Endothelial cell of umbilical vein (primary cell): ENCODE results near the gene TBL3. TPM values are rescaled to one million over a fixed set of nuclear protein-coding genes. Genes with fewer than 3 reads are reported as not detected.

Source experiments
- BruUV-seq: library from RNA; stranded (reverse); fragments of 400-500 nt; replicated peaks from 2 replicates; lab custom pipeline; 2021; lab: Mats Ljungman, UMichigan
- CTCF ChIA-PET: fragments of 300-600, 350-600 bp; sonication (Branson Sonifier 250); formaldehyde crosslinking; loops from one replicate; lab custom pipeline; 2021; ENCODE audit warnings: antibody characterized with exemption, inconsistent platforms; lab: Charles Lee
- POLR2A ChIA-PET: fragments of 300-600, 350-600 bp; sonication (Branson Sonifier 250); formaldehyde crosslinking; loops from one replicate; lab custom pipeline; 2021; ENCODE audit warnings: antibody characterized with exemption, inconsistent platforms; lab: Charles Lee
- DNase-seq: peaks from one replicate; pipeline ENCODE4 v3.0.0-alpha.2; 2011; ENCODE audit warnings: low read depth, low spot score
- FAIRE-seq: peaks from 2 replicates; lab custom pipeline; 2011; peaks lifted over from hg19 to GRCh38; lab: Jason Lieb, UNC
- H2AFZ ChIP-seq: 2 replicates; pipeline ENCODE4 v1.6.0; 2012; ENCODE audit warnings: low read depth, low read length, control low read depth, inconsistent platforms
- H3K27ac ChIP-seq: 2 replicates; pipeline ENCODE4 v1.5.1; 2011; ENCODE audit warnings: low read depth, mild to moderate bottlenecking, control low read depth, low read length, moderate library complexity; ENCODE audit not compliant: insufficient read depth
- H3K27me3 ChIP-seq, 2 experiments: 2 replicates each; pipeline versions ENCODE4 v1.6.0 to v1.6.1; 2011; ENCODE audit warnings: low read length in 2 of 2, mixed read lengths in 1 of 2; ENCODE audit not compliant: control insufficient read depth in 2 of 2, insufficient read depth in 2 of 2
- H3K36me3 ChIP-seq, 2 experiments: 2 replicates in 1 of 2; 3 replicates in 1 of 2; pipeline ENCODE4 v1.5.1; 2011; ENCODE audit warnings: low read length in 2 of 2, mild to moderate bottlenecking in 1 of 2, moderate library complexity in 1 of 2; ENCODE audit not compliant: control insufficient read depth in 2 of 2, insufficient read depth in 2 of 2; ENCODE audit errors: extremely low read depth in 1 of 2
- H3K4me1 ChIP-seq: 3 replicates; pipeline ENCODE4 v1.5.1; 2011; ENCODE audit warnings: mild to moderate bottlenecking, low read length; ENCODE audit not compliant: control insufficient read depth, insufficient read depth; ENCODE audit errors: extremely low read depth
- H3K4me2 ChIP-seq: 2 replicates; pipeline ENCODE4 v1.6.1; 2011; ENCODE audit warnings: low read length, control low read depth, mixed read lengths; ENCODE audit not compliant: insufficient read depth
- H3K4me3 ChIP-seq, 3 experiments: fragments of 200-600 bp in 1 of 3; sonication (generic), shearing (Covaris generic) in 1 of 3; replicated peaks in 1 of 3; 2 replicates each; pipeline ENCODE4 v1.5.1; 2011 to 2016; ENCODE audit warnings: control low read depth in 3 of 3, low read length in 3 of 3, mild to moderate bottlenecking in 2 of 3, inconsistent platforms in 1 of 3, low read depth in 1 of 3, moderate library complexity in 1 of 3; ENCODE audit not compliant: insufficient read depth in 1 of 3
- H3K79me2 ChIP-seq: 2 replicates; pipeline ENCODE4 v1.6.0; 2012; ENCODE audit warnings: low read length, inconsistent platforms; ENCODE audit not compliant: control insufficient read depth, insufficient read depth
- H3K9ac ChIP-seq: replicated peaks from 2 replicates; pipeline ENCODE3; 2011; ENCODE audit warnings: low read length, control low read depth; ENCODE audit not compliant: insufficient read depth; ENCODE audit errors: extremely low read depth
- H3K9me1 ChIP-seq: replicated peaks from 3 replicates; pipeline ENCODE4 v1.6.0; 2011; ENCODE audit warnings: mild to moderate bottlenecking, low read length; ENCODE audit not compliant: control insufficient read depth, insufficient read depth; ENCODE audit errors: extremely low read depth
- H3K9me3 ChIP-seq: replicated peaks from 2 replicates; pipeline ENCODE4 v1.5.1; 2012; ENCODE audit warnings: low read length, inconsistent platforms; ENCODE audit not compliant: control insufficient read depth, insufficient read depth
- H4K20me1 ChIP-seq: replicated peaks from 2 replicates; pipeline ENCODE3; 2011; ENCODE audit warnings: mild to moderate bottlenecking, low read length; ENCODE audit not compliant: control insufficient read depth, insufficient read depth; ENCODE audit errors: extremely low read depth
- EZH2 ChIP-seq: IDR thresholded peaks from 2 replicates; pipeline ENCODE4 v1.6.1; 2012; ENCODE audit warnings: borderline replicate concordance, low read depth, mild to moderate bottlenecking, moderate library complexity, low read length, inconsistent platforms; ENCODE audit not compliant: severe bottlenecking
- FOS ChIP-seq: IDR thresholded peaks from 2 replicates; pipeline ENCODE4 v1.6.1; 2011; ENCODE audit warnings: mild to moderate bottlenecking, low read length, moderate library complexity, borderline replicate concordance; ENCODE audit not compliant: insufficient read depth
- GATA2 ChIP-seq: IDR thresholded peaks from 2 replicates; pipeline ENCODE4 v1.7.0; 2011; ENCODE audit warnings: low read depth, mild to moderate bottlenecking, moderate library complexity, mixed read lengths, low read length; ENCODE audit not compliant: insufficient read length, insufficient read depth
- JUN ChIP-seq: IDR thresholded peaks from 2 replicates; pipeline ENCODE4 v1.6.1; 2011; ENCODE audit warnings: borderline replicate concordance, low read depth; ENCODE audit not compliant: insufficient read length, insufficient read depth
- MYC ChIP-seq: IDR thresholded peaks from one replicate; pipeline ENCODE4 v1.6.1; 2011; ENCODE audit warnings: mild to moderate bottlenecking, low read depth, low read length
- POLR2A ChIP-seq: IDR thresholded peaks from 2 replicates; pipeline ENCODE4 v1.6.1; 2012; ENCODE audit warnings: low read depth, mild to moderate bottlenecking, control low read depth, low read length
- POLR2AphosphoS5 ChIP-seq: IDR thresholded peaks from 2 replicates; pipeline ENCODE4 v1.6.1; 2012; ENCODE audit warnings: low read depth, mild to moderate bottlenecking, control low read depth, low read length, moderate library complexity; ENCODE audit not compliant: insufficient read depth
- dilution Hi-C: fragments of 300-500 bp; cut with MboI; formaldehyde crosslinking; loops from one replicate; pipeline ENCODE4 v1.15.0; 2019; ENCODE audit warnings: low sequenced_read_pairs; ENCODE audit not compliant: extremely low pct_ligation_motif_present
- intact Hi-C: fragments of 100-400 bp; cut with micrococcal nuclease; formaldehyde crosslinking; loops from one replicate; pipeline ENCODE4 v1.10.0; 2022
- polyA plus RNA-seq, 4 experiments: library from polyadenylated mRNA; depleted of rRNA in 3 of 4; stranded (reverse) in 3 of 4; unstranded in 1 of 4; fragments of >200 nt; gene quantifications; 2 replicates each; pipeline versions ENCODE4 v1.2.1 to v1.2.3, GENCODE V29; 2011 to 2012; ENCODE audit warnings: missing spikeins in 1 of 4
- total RNA-seq: library from RNA; stranded (reverse); gene quantifications from 2 replicates; pipeline ENCODE4 v1.2.3, GENCODE V29; 2021
- TF ChIP-seq, protein P1 (sequence below): IDR thresholded peaks from 2 replicates; pipeline ENCODE4 v1.6.1; 2011; ENCODE audit not compliant: insufficient read depth, insufficient read length
- TF ChIP-seq, protein P2 (sequence below), 2 donors: IDR thresholded peaks; 1 replicate in 1 of 2; 2 replicates in 1 of 2; pipeline ENCODE4 v1.5.1; 2011; ENCODE audit warnings: low read length in 2 of 2, mild to moderate bottlenecking in 2 of 2, moderate library complexity in 2 of 2, control low read depth in 1 of 2, inconsistent platforms in 1 of 2, low read depth in 1 of 2; ENCODE audit not compliant: insufficient read depth in 1 of 2; ENCODE audit errors: extremely low read depth in 1 of 2

The TBL3 gene
- total and polyA plus RNA-seq, 2 donors (not counting 3 experiments of a cell fraction or from before 2014, with no cell fraction given) = 42.2 to 77.1 TPM

DNA sequence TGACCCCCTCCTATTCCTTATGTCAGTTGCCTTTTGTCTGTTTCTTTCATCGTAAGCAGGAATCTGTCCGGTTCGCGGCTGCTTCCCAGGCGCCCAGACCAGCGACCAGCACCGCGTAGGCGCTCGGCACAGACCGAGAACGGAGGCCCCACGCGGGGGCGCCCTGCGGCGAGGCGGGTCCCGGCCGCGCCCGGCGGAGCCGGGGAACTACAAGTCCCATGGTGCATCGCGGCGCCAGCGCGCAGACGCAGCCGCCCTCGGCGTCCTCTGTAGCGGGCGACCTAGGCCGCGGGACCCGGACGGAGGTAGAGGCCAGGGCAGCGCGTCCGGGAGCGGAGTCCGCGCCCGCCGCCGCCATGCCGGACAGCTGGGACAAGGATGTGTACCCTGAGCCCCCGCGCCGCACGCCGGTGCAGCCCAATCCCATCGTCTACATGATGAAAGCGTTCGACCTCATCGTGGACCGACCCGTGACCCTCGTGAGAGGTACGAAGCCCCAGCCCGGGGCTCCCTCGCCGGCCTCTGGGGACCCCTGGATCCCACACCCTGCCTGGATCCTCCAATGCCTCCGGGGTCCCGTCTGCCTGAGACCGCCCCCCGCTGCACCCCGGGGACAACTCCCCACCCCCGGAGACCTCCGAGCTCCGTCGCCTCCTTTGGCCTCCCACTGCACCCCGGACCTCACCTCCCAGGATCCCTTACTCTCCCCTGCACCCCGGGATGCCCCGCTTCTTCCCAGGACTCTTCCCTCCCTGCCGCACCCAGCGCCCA lies 12.4 kb upstream of the TBL3 start, which contains the start of gene NDUFB10:
TSS of gene NDUFB10 (plus strand) at position 270 of the 771 bp plus-strand sequence. CDS start at position 357, 87 bp downstream.
- H2AFZ ChIP-seq = peak within 1 kb of the TSS; percentile 75
- peaks cover 38% of the 10 kb centered on the region for H3K79me2 ChIP-seq
- peaks cover 8 to 17% of the 10 kb centered on the region in 2 experiments for H3K36me3 ChIP-seq
- TF ChIP-seq FOS (no peak), MYC (no peak), POLR2AphosphoS5 (peak; percentile 98), EZH2 (no peak), POLR2A (peak; percentile 95), GATA2 (no peak), JUN (no peak)
- TF ChIP-seq, protein P1, sequence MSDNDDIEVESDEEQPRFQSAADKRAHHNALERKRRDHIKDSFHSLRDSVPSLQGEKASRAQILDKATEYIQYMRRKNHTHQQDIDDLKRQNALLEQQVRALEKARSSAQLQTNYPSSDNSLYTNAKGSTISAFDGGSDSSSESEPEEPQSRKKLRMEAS = no peak
- TF ChIP-seq, protein P2, sequence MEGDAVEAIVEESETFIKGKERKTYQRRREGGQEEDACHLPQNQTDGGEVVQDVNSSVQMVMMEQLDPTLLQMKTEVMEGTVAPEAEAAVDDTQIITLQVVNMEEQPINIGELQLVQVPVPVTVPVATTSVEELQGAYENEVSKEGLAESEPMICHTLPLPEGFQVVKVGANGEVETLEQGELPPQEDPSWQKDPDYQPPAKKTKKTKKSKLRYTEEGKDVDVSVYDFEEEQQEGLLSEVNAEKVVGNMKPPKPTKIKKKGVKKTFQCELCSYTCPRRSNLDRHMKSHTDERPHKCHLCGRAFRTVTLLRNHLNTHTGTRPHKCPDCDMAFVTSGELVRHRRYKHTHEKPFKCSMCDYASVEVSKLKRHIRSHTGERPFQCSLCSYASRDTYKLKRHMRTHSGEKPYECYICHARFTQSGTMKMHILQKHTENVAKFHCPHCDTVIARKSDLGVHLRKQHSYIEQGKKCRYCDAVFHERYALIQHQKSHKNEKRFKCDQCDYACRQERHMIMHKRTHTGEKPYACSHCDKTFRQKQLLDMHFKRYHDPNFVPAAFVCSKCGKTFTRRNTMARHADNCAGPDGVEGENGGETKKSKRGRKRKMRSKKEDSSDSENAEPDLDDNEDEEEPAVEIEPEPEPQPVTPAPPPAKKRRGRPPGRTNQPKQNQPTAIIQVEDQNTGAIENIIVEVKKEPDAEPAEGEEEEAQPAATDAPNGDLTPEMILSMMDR (IDR thresholded peaks at IDR 0.05; ENCODE audit: extremely low read depth in 1 of 2, insufficient read depth in 1 of 2, low read depth in 1 of 2, low read length in 2 of 2) = peak; percentile 82 to 87
- peak within 1 kb of the TSS; percentile 6 for H3K27ac ChIP-seq
- H3K9ac ChIP-seq = peak within 1 kb of the TSS; percentile 73
- H3K9me3 ChIP-seq = no peaks in the 10 kb centered on the region
- H3K4me2 ChIP-seq = peak within 1 kb of the TSS; percentile 76
- no TSS peak for BruUV-seq
- intact Hi-C loops = loop anchor here (1.0 kb wide), 1 partner anchor 16 kb away; the partner anchor contains the start of gene MSRB1
- DNase-seq = peak; percentile 88
- ChIA-PET POLR2A (interaction anchor here (0.8 kb wide), 1 partner anchor 133 kb away, joined by 5 read pairs; the partner anchor contains the start of genes FAHD1 and HAGH), CTCF (no interaction called here)
- H3K9me1 ChIP-seq = no peaks in the 10 kb centered on the region
- dilution Hi-C loops = no loop called here
- peak within 1 kb of the TSS; percentile 63 to 76 (median 72) for H3K4me3 ChIP-seq
- H3K27me3 ChIP-seq = no peaks in the 10 kb centered on the region
- H4K20me1 ChIP-seq = no peaks in the 10 kb centered on the region
- H3K4me1 ChIP-seq = peaks cover 19% of the 10 kb centered on the region
- FAIRE-seq = peak; percentile 93
